ENCODE results near the gene XPO4. TPM values are rescaled to one million over a fixed set of nuclear protein-coding genes. Genes with fewer than 3 reads are reported as not detected.
A peak's percentile ranks its signal among the peaks of the same experiment; 100 is the strongest.

XPO4 gene
- total RNA-seq, 2 experiments from 2014 or later: 24.8 to 25.1 TPM

- no peak overlapping the region for H3K4me3 Mint-ChIP-seq
- H3K4me1 Mint-ChIP-seq (ENCODE audit: low read depth): peaks cover 26% of the 10 kb centered on the region
- ChIA-PET POLR2A (no interaction called here), CTCF (interaction anchor here (0.6 kb wide), 1 partner anchor 386 kb away, joined by 3 read pairs; no protein-coding TSS in a partner anchor)
- H3K36me3 Mint-ChIP-seq: peaks cover 21% of the 10 kb centered on the region
- H3K27ac Mint-ChIP-seq: no peak overlapping the region
- H3K27me3 Mint-ChIP-seq: no peaks in the 10 kb centered on the region
- DNase-seq: no peak
- intact Hi-C loops (cut with micrococcal nuclease): no loop called here
- no peaks in the 10 kb centered on the region for H3K9me3 Mint-ChIP-seq
Measured at GRCh38 chr13:20799726-20800416, 102.7 kb downstream of the XPO4 start.

- H3K4me1 Mint-ChIP-seq (ENCODE audit: low read depth): peaks cover 19% of the 10 kb centered on the region
- H3K9me3 Mint-ChIP-seq: no peaks in the 10 kb centered on the region
- H3K36me3 Mint-ChIP-seq: peaks cover 38% of the 10 kb centered on the region
- intact Hi-C loops (cut with micrococcal nuclease): no loop called here
- DNase-seq: no peak
- CTCF ChIA-PET: no interaction called here
- no peaks in the 10 kb centered on the region for H3K27me3 Mint-ChIP-seq
- POLR2A ChIA-PET: no interaction called here
- no peak overlapping the region for H3K27ac Mint-ChIP-seq
- no peak overlapping the region for H3K4me3 Mint-ChIP-seq
Measured at GRCh38 chr13:20798027-20798426, 104.5 kb downstream of the XPO4 start.

DNA sequence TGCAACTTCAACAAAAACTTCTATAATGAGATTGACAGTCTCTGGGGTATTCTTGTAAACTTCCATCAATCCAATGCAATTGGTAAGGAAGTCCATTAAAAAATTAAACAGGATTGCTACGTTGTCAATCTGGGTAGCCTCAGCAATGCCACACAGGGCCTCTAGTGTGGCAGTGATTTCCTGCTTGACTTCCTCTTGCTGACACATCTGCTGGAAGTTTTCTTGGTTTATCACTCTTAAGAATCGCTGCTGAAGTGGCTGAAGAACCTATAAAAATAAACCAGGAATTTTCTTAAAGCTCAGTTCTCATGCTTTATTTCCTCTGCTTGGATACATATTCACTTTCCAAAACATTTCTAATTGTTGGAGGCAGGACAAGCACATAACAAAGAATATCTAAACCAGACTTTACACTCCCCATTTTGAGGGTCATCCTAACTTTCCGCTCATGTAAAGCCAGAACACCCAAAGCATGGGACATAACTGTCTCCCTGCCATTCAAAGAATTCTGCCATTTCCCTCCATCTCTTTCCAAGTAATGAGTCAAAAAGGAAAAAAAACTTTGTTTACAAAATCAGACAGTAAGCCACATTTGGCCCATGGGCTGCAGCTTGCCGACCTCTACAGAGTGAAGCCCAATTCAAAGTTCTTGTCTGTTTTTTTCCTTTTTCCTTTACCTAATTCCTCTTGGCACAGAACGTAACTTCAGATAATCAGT, 105.6 kb downstream of the XPO4 start:
- CTCF ChIA-PET: interaction anchor here (0.7 kb wide), 1 partner anchor 44 kb away, joined by 3 read pairs; no protein-coding TSS in a partner anchor

GRCh38 chr13:20789665-20790064, 112.9 kb downstream of the XPO4 start:
- ChIA-PET CTCF (no interaction called here), POLR2A (no interaction called here)
- Mint-ChIP-seq H3K27me3 (no peaks in the 10 kb centered on the region), H3K4me3 (no peak overlapping the region), H3K36me3 (peaks cover 46% of the 10 kb centered on the region), H3K4me1 (ENCODE audit: low read depth) (peaks cover 3% of the 10 kb centered on the region), H3K9me3 (no peaks in the 10 kb centered on the region), H3K27ac (peak overlapping the region; percentile 15)
- intact Hi-C loops (cut with micrococcal nuclease): no loop called here
- no peak for DNase-seq

More for the DNA sequence above, 105.6 kb downstream of the XPO4 start:
- Mint-ChIP-seq H3K27ac (no peak overlapping the region), H3K4me1 (ENCODE audit: low read depth) (peaks cover 18% of the 10 kb centered on the region), H3K27me3 (no peaks in the 10 kb centered on the region), H3K4me3 (no peak overlapping the region), H3K36me3 (peaks cover 39% of the 10 kb centered on the region), H3K9me3 (no peaks in the 10 kb centered on the region)
- no peak for DNase-seq
- intact Hi-C loops (cut with micrococcal nuclease): no loop called here
- POLR2A ChIA-PET: no interaction called here

GRCh38 chr13:20788312-20788711, 114.2 kb downstream of the XPO4 start:
- POLR2A ChIA-PET: no interaction called here
- CTCF ChIA-PET: interaction anchor here (1.2 kb wide), 1 partner anchor 40 kb away, joined by 4 read pairs; no protein-coding TSS in a partner anchor
- H3K36me3 Mint-ChIP-seq: peaks cover 34% of the 10 kb centered on the region
- no peak overlapping the region for H3K27ac Mint-ChIP-seq
- no peaks in the 10 kb centered on the region for H3K27me3 Mint-ChIP-seq
- peaks cover 3% of the 10 kb centered on the region for H3K4me1 Mint-ChIP-seq (ENCODE audit: low read depth)
- DNase-seq: no peak
- H3K4me3 Mint-ChIP-seq: no peak overlapping the region
- no peaks in the 10 kb centered on the region for H3K9me3 Mint-ChIP-seq
- intact Hi-C loops (cut with micrococcal nuclease): no loop called here

- Mint-ChIP-seq H3K27ac (no peak overlapping the region), H3K27me3 (no peaks in the 10 kb centered on the region)
Measured at GRCh38 chr13:20787180-20787579, 115.4 kb downstream of the XPO4 start.

DNA sequence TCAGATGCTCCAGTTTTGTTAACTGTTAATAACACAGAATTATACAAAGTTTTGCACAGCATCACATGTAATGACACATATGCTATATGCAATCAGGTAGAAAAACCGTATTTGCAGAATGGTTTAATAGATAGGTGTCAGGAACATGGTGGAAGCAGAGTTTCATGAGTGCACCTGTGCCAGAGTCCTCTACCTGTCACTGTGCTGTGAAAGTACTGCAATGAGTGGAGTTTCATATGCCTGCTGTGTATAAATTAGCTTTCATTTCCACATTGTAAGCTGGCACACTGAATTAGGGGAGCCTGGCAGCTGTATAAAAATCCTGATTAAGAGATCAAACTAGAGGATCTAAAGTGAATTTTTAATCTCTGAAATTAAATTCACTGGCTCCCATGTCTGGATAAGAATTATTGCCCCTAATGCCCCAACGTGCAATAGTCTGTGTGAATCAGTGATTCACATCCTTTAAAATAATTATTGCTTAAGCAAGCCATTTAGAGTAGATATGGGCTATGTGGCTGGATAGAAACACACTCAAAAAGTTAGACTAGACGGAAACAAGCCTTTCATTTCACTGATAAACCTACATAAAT, 120.3 kb downstream of the XPO4 start:
- ChIA-PET POLR2A (interaction anchor here (1.3 kb wide), 1 partner anchor 8 kb away, joined by 4 read pairs; the partner anchor contains the start of gene EEF1AKMT1), CTCF (no interaction called here)
- Mint-ChIP-seq H3K27me3 (no peaks in the 10 kb centered on the region), H3K4me3 (no peak overlapping the region), H3K4me1 (ENCODE audit: low read depth) (peaks cover 4% of the 10 kb centered on the region), H3K9me3 (no peaks in the 10 kb centered on the region), H3K36me3 (peaks cover 6% of the 10 kb centered on the region), H3K27ac (no peak overlapping the region)
- no peak for DNase-seq
- intact Hi-C loops (cut with micrococcal nuclease): no loop called here

More at GRCh38 chr13:20787180-20787579, 115.4 kb downstream of the XPO4 start:
- Mint-ChIP-seq H3K9me3 (no peaks in the 10 kb centered on the region), H3K4me3 (no peak overlapping the region), H3K4me1 (ENCODE audit: low read depth) (peaks cover 7% of the 10 kb centered on the region), H3K36me3 (peaks cover 31% of the 10 kb centered on the region)
- CTCF ChIA-PET: interaction anchor here (1.0 kb wide), 1 partner anchor 74 kb away, joined by 4 read pairs; no protein-coding TSS in a partner anchor
- no peak for DNase-seq
- POLR2A ChIA-PET: no interaction called here
- intact Hi-C loops (cut with micrococcal nuclease): no loop called here

GRCh38 chr13:20780317-20780716, 122.2 kb downstream of the XPO4 start:
- H3K36me3 Mint-ChIP-seq: peaks cover 3% of the 10 kb centered on the region
- H3K27me3 Mint-ChIP-seq: no peaks in the 10 kb centered on the region
- H3K9me3 Mint-ChIP-seq: no peaks in the 10 kb centered on the region
- H3K4me3 Mint-ChIP-seq: no peak overlapping the region
- H3K27ac Mint-ChIP-seq: no peak overlapping the region
- POLR2A ChIA-PET: no interaction called here
- intact Hi-C loops (cut with micrococcal nuclease): no loop called here
- CTCF ChIA-PET: interaction anchor here (1.2 kb wide), 1 partner anchor 48 kb away, joined by 3 read pairs; no protein-coding TSS in a partner anchor
- peaks cover 6% of the 10 kb centered on the region for H3K4me1 Mint-ChIP-seq (ENCODE audit: low read depth)
- no peak for DNase-seq

GRCh38 chr13:20779405-20779804, 123.1 kb downstream of the XPO4 start:
- Mint-ChIP-seq H3K27ac (no peak overlapping the region), H3K27me3 (no peaks in the 10 kb centered on the region), H3K4me3 (no peak overlapping the region), H3K36me3 (peaks cover 3% of the 10 kb centered on the region), H3K4me1 (ENCODE audit: low read depth) (peaks cover 12% of the 10 kb centered on the region), H3K9me3 (no peaks in the 10 kb centered on the region)
- intact Hi-C loops (cut with micrococcal nuclease): loop anchor here (10.0 kb wide), 2 partner anchors 255 to 395 kb away; partner anchors contain the start of genes CRYL1, MRPL57 and SKA3
- no peak for DNase-seq
- ChIA-PET POLR2A (no interaction called here), CTCF (interaction anchor here (1.2 kb wide), 1 partner anchor 48 kb away, joined by 3 read pairs; no protein-coding TSS in a partner anchor)

DNA sequence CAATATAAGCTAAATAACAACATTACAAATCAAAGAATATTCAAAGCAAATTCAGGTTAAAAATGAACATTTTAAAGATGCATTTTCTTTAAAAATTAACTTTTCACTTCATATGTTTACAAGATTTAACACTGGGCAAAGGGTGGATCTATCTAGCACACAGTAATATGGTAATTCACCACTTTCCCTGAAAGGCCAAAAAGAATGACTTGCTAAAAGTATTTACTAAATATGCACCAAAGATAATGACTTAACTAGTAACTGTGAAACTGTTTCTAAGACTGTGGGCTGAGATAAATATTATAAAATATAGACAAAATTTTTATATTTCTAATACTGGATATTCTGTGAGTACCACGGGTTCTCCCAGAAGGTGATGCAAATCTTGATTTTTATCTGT, 124.2 kb downstream of the XPO4 start:
- ChIA-PET CTCF (interaction anchor here (0.9 kb wide), 1 partner anchor 52 kb away, joined by 4 read pairs; no protein-coding TSS in a partner anchor), POLR2A (no interaction called here)
- Mint-ChIP-seq H3K27ac (no peak overlapping the region), H3K4me1 (ENCODE audit: low read depth) (peaks cover 16% of the 10 kb centered on the region), H3K36me3 (peaks cover 3% of the 10 kb centered on the region), H3K4me3 (no peak overlapping the region), H3K27me3 (no peaks in the 10 kb centered on the region), H3K9me3 (no peaks in the 10 kb centered on the region)
- intact Hi-C loops (cut with micrococcal nuclease): loop anchor here (10.0 kb wide), 2 partner anchors 254 to 396 kb away; partner anchors contain the start of genes CRYL1, MRPL57 and SKA3
- DNase-seq: no peak

DNA sequence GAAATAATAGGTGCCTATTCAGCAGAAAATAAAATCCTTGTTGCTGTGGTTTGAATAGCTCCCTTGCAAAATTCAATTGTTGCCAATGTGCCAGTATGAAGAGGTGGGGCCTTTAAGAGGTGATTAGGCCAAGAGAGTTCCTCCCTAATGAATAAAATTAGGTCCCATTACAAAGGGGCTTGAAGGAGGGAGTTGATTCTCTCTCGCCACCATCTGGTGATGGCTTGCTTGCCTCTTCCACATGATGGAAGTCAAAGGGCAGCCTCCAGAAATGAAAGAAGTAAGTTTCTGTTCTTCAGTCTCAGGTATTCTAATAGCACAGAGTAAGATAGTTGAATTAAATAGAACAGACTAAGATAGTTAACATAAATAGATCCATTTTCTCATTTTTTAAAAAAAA, 125.8 kb downstream of the XPO4 start:
- peaks cover 8% of the 10 kb centered on the region for H3K36me3 Mint-ChIP-seq
- ChIA-PET CTCF (no interaction called here), POLR2A (no interaction called here)
- no peaks in the 10 kb centered on the region for H3K9me3 Mint-ChIP-seq
- no peak for DNase-seq
- intact Hi-C loops (cut with micrococcal nuclease): loop anchor here (10.0 kb wide), 2 partner anchors 252 to 398 kb away; partner anchors contain the start of genes CRYL1, MRPL57 and SKA3
- H3K4me1 Mint-ChIP-seq (ENCODE audit: low read depth): peaks cover 18% of the 10 kb centered on the region
- H3K4me3 Mint-ChIP-seq: no peak overlapping the region
- no peak overlapping the region for H3K27ac Mint-ChIP-seq
- H3K27me3 Mint-ChIP-seq: no peaks in the 10 kb centered on the region

DNA sequence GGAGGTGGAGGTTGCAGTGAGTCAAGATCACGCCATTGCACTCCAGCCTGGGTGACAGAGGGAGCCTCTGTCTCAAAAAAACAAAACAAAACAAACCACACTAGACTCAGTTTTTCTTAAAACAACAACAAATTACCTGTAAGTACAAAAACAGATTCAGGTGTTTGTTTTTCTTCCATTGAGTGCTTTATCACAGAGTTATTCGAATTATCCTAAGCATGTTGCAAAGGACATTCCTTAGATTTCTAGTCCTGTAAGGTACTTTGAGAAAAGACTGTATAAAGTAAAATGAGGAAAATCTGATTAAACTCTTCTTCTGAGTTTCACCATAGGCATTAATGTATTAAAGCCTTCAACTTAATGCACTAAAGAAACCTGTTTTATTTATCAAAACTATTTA, 126.6 kb downstream of the XPO4 start:
- CTCF ChIA-PET: no interaction called here
- no peaks in the 10 kb centered on the region for H3K9me3 Mint-ChIP-seq
- intact Hi-C loops (cut with micrococcal nuclease): loop anchor here (10.0 kb wide), 2 partner anchors 251 to 399 kb away; partner anchors contain the start of genes CRYL1, MRPL57 and SKA3
- no peaks in the 10 kb centered on the region for H3K27me3 Mint-ChIP-seq
- POLR2A ChIA-PET: no interaction called here
- peaks cover 12% of the 10 kb centered on the region for H3K36me3 Mint-ChIP-seq
- no peak overlapping the region for H3K4me3 Mint-ChIP-seq
- H3K27ac Mint-ChIP-seq: no peak overlapping the region
- no peak for DNase-seq
- peaks cover 23% of the 10 kb centered on the region for H3K4me1 Mint-ChIP-seq (ENCODE audit: low read depth)
